SHP77 (cell line): ENCODE results near the gene EVPL.
"Not testable (repeated sequence)": the region's sequence is repeated elsewhere in the genome, so short reads cannot be mapped to it uniquely, and the experiment has no call there.

Experiments
- DNase-seq, 2 experiments: peaks; one replicate each; lab custom pipeline; 2025; lab: John Stamatoyannopoulos, UW

EVPL gene

DNA sequence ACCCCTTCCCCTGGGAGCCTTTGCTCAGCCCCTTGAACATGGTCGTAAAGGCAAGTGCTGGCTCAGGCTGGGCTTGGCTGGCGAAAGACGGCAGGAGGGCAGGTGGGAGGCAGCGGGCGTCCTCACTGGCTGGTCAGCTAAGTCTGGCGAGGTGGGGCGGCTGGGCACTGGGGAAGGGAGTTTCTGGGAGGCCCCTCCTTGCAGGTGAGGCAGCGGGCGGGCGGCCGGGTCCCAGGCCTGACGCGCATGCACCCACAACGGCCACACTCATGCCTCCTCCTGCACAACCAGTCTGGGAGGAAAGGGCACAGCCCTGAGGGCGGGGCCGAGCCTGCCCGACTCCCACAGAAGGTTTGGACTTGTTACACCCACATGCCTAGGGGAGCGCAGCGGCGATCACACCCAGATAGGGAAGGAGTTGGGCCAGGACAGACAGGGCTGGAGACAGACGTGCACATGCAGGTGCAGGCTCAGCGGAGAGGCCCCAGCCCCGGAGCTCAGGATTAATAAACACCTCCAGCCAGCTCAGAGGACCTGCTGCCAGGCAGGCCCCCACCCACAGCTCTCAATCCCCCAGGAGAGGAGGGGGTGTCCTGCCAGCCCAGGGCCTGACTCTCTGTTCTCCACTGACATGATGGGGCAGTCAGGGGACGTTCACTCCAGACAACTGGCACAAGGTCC lies at the start of gene EVPL:
Gene EVPL, minus strand, starts transcription at position 148 of the 681 bp plus-strand sequence. Its CDS starts 108 bp downstream, at position 40.
- DNase-seq = peak in 1 of 2 experiments; percentile 37

DNA sequence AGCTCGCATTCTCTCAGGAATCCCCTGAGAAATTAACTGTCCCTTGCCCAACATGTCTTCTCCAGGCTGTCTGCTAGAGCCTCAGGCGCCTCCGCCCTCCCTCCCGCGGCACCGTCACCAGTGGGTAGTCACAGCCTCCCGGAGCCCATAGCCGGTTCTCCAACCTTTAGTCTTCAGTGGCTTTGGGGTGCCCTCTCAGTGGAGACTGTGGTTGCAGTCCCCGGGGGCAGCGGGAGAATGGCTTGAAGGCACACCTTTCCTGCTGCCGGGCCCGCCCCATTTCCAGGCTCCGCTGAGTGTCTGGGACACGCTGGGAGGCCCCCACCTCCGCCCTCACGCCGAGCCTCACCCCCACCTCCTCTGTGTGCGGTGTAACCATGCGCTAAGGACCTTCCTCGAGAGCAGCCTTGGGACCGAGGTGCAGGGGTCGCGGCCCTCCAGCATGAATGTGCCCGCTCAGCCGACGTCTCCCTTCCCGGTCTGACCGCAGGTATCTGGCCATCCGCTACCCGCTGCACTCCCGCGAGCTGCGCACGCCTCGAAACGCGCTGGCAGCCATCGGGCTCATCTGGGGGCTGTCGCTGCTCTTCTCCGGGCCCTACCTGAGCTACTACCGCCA lies 49.1 kb upstream of the EVPL start:
- DNase-seq = no peak

DNA sequence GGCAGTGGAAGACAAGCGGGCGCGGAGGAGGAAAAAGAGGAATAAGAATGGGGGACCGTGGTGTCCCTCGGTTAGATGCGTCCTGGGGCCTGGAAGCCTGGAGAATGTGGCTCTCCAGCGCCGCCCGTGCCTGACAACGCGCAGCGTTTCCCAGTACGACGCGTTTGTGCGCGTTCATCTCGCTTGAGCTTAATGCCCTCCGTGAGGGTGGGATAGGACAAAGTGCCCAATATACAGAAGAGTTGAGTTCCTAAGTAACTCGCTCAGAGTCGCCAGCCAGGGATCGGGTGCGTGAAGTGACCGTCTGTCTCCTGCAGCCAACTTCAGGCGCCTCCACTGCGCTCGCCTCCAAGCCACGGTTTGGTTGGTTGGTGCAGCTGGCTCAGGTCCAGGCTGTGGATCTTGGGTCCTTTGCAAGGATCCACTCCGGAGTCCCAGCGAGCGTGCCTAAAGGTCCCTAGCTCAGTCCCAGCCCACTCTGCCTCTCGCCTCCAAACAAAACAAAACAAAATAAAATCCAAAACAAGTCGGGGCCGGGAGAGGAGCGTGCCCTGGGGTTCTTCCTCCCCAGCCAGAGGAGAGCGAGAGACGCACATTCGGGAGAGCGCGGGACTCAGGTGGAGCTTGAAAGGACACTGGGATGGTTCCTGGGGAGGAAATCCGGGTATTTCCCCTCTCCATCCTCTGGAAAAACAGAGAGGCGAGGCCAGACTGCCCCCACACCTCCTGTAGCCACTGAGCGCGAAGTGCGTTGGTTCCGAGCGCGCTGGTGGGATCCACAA lies 48.4 kb upstream of the EVPL start:
- DNase-seq = no peak

DNA sequence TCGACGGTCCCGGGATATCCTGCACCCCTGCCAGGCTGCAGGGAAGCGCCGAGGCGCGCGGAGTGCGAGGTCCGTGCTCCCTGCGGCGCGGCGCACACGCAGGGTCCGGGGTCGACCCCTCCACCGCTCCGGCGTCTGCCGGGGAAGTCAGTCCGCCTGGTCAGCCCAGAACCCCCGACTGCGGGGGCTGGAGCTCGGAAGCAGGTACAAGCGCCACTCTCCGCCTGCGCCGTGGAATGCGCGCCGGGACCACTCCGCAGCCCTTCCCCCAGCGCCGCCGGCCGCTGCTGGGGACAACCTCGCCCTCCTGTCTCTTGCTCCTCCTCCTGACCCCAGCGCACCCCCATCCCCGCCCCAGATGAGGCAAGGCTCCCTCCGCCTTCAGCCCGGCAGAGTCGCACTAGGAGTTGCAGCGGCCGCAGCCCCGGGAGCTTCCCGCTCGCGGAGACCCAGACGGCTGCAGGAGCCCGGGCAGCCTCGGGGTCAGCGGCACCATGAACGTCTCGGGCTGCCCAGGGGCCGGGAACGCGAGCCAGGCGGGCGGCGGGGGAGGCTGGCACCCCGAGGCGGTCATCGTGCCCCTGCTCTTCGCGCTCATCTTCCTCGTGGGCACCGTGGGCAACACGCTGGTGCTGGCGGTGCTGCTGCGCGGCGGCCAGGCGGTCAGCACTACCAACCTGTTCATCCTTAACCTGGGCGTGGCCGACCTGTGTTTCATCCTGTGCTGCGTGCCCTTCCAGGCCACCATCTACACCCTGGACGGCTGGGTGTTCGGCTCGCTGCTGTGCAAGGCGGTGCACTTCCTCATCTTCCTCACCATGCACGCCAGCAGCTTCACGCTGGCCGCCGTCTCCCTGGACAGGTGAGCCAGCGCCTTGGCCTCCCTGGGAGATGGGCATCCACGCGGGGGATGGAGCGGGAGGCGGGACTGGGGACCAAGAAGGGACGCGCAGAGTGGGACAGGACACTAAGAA lies 47.6 kb upstream of the EVPL start, which contains the start of gene GALR2:
Gene GALR2, plus strand, starts transcription at position 392 of the 974 bp plus-strand sequence. Its CDS starts 103 bp downstream, at position 495.
- no peak for DNase-seq

DNA sequence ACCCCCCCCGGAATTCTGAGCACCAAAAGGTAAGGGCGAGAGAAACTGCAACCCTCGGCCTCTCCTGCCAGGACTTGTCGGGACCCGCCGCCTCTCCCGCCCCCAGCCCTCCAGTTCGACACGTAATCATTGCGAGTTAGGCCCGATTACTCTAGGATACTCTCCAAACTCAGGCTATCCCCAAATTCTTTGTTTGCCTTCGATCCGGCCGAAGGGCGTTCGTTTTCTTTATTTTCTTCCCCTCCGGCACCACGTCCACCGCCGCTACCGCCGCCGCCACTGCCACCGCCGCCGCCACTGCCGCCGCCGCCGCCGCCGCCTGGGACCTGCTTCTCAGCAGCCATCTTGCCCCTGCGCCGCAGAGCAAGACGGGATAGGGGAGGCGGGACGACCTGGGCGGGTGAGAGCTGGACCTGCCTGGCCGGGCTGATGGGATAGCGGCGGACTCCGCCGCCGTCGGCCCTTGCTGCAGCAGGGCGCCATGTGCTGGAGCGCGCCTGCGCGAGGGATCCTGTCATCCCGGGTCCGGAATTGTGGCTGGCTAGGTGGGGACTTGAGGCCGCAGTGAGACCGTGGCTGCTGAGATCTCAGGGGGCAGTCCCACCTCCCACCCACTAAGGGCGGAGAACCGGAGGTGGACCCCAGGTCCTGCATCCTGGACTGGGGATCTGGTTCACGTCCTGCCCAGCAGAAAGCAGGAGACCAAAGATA lies 45.2 kb upstream of the EVPL start, which contains the start of gene SRP68:
Gene SRP68, minus strand, starts transcription at position 370 of the 711 bp plus-strand sequence. Its CDS starts 26 bp downstream, at position 344.
- DNase-seq = peak; percentile 85 to 96

DNA sequence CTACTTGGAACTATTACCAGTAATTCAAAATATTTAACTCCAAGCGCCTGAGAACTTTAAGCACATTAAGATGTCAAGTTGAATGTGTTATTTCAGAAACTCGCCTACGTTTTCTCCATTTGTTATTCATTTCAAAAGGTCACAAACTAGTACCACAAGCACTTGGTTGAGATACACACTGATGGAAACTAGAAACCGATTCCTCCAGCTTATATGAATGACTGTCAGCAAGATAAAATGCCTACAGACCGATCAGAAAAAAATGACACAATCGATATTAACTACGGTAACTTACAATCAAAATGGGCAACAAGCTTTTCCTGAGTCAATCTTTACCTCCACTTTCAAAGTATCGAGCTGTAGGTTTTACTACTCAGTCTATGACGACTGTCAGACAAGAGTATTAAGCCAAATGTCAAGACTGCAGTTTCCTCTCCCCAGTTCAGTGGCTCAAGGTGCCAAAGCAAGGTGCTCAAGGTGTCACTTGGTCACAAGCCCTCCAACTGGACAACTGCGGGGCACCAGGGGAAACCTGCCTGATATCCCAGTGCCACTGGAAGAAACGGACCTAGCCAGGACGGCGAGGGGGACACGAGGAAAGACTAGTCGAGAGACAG lies 44.5 kb upstream of the EVPL start:
- no peak for DNase-seq

DNA sequence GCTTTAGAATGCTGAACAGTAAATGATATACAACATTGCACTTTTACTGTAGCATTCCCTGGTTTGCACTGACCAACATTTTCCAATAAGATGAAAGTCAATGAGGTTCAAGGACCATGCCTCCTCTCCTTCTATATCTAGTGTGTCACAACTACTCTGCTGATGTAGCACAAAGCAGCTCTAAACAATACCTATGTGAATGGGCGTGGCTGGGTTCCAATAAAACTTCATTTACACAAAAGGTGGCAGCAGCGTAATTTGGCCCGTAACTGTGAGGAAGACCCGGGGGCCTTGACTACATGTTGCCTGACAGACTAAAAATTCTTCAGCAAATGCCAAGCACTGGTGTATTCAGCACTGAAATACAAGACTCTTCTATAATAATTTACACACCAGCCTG lies 38.7 kb upstream of the EVPL start:
- DNase-seq = no peak

DNA sequence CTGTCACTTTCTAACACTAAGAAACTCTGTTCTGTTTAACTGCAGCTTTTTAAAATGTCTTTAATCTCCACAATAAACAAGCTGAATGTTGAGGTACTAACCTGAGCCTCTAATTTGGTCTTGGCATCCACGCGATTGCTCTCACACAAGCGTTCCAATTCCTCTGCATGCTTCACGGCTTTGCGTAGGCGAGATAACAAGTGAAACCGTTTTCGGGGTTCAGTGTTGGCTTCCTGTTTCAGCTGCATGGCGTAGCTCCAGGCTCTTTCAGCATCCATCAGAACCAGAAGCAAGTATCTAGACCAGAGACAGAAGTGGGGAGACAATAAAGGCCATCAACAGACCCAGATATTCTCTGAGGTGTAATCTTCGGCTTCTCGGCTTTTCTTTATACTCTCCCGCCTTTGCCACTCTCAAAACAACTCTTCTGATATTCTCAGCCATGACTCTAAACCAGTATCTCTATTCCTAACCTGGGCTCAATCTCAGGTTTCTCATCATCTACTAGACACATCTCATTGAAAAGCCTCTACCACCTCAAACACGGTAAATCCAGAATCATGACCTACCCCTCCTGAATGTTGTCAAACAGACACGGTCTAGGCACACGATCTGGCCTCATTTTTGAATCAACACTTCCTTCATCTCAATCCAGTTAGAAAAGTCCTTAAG lies 36.9 kb upstream of the EVPL start:
- no peak for DNase-seq

DNA sequence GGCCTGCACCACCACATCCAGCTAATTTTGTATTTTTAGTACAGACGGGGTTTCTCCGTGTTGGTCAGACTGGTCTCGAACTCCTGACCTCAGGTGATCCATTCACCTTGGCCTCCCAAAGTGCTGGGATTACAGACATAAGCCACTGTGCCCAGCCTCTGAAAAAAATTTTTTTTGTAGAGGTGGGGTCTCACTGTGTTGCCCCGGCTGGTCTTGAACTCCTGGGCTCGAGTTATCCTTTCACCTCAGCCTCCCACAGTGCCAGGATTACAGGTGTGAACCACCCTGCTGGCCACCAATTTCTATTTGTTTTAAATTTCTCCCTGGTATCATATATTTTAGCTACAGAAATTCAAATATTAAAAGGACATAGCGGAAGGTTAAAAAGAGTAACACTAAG lies 31.2 kb upstream of the EVPL start:
- not testable (repeated sequence) for DNase-seq

DNA sequence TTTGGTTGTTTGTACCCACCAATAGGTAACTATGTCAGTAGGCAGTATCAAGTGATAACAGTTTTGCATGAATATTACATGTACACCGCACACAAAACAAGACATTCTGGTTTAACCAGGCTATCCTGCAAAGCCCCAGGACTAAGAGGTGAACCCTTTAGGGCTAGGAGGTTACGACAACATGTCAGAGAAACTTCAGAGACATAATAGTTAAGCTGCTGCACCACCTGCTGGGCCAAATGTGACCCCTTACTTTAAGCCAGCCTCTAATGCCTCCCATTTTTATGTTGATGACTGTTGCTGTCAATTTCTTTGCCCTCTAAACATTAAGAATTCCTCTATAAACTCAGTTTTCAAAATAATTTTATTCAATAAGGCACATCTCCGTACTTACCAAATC lies 29.8 kb upstream of the EVPL start:
- DNase-seq = no peak

DNA sequence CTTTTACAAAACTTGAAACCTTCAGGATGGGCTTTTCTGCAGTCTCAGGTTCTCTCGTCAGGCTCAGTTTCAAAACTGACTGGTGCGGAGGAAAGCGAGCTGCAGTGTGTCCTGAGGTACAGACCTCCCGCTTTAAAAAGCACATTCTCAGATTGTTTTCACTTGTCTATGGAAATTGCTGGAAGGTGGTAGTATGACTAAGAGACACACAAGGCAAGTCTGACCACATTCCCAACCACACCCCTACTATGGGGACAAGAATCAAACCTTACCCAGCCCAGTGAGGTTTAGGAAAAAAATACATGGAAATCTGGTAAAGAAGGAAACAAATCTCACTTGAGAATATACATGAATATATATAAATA lies 27.0 kb upstream of the EVPL start:
- no peak for DNase-seq

DNA sequence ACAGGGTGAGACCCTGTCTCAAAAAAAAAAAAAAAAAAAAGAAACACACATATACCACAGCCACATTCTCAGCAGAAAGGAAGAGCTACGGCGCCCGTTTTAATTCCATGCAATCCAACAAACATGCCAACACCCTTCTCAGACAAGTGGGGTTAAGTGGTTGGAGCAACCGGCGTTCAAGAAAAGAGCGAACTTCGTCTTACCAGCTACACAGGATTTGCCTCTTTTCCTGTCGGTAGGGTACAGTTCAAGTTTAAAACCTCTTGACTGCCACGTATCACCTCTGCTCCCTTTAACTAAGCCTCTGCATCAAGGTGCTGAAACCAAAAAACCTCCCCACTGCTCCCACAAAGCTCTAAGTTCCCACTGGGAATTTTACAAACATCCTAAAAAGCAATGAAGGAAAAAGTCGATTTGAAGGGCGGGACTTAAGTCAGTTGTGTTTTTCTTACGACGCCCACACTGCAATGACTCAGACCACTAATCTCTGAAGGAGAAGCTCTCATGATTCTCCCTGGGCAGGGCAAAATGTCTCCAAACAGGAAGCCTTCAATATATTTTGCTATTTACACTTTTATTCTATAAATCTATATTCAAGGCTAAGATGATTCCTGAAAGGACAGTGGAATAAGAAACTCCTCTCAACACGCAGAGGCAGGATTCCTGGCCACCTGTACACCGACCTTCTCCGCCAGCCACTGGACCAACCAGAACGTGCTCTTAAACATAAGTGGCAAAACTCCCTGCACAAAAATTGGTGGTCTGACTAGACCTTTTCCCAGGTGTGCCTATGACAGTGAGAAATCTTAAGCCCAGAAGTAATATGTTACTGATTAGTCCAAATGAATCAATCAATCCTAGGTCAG lies 26.4 kb upstream of the EVPL start:
- DNase-seq = no peak

DNA sequence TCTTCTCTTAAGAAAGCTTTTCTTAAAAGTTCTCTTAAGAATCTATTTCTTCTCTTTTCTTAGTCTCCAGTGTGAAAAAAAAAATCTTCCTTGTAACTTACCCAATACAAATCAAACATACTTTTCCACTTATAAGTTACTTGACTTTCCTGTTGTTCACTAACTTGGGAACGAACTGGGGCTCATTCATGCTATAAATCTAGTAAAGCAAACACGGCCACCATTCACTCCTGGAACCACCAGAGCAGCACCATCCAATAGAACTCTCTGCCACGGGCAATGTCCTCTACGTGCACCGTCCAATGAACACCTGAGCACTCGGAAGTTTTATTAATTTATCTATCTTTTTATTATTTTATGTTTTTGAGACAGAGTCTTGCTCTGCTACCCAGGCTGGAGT lies 24.5 kb upstream of the EVPL start:
- DNase-seq = no peak

DNA sequence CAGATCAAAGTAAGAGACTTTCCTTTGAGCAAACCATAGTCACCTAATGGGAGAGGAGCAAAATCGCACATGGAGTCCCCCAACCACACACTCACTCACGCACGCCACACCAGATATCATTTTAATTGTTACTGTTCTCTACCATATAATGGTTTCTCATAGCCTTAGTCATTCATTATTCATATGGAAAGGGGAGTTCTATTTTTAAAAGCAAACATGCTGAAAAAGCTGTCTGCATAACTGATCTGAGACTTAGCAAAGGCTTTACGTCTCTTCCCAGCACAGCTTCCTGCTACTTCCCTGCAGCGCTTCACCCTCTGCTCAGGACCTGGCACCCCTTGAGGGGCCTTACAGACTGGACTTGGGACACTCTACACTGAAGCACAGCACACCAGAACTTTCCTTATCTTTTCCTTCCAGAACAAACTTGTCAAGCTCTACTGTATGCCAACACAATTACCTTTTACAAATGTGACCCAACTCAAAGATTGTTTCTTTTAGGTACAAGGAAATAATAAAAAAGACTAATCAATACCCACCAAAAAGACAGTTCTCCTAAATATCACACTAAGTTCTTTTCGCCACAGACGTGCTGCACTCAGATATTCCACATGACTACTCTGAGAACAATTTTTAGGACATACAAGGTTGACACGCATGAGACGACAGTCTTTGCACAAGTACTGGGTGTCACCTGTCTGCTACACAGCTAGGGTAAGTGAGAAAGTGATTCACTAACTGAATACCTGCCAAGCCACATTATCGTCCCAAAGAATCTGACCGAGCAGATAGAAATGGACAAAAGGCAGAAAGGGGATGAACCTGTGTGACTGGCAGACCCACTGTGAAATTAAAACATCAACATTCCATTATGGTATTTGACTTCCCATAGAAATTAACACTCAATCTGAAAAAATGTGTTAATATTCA lies 23.7 kb upstream of the EVPL start:
- no peak for DNase-seq

DNA sequence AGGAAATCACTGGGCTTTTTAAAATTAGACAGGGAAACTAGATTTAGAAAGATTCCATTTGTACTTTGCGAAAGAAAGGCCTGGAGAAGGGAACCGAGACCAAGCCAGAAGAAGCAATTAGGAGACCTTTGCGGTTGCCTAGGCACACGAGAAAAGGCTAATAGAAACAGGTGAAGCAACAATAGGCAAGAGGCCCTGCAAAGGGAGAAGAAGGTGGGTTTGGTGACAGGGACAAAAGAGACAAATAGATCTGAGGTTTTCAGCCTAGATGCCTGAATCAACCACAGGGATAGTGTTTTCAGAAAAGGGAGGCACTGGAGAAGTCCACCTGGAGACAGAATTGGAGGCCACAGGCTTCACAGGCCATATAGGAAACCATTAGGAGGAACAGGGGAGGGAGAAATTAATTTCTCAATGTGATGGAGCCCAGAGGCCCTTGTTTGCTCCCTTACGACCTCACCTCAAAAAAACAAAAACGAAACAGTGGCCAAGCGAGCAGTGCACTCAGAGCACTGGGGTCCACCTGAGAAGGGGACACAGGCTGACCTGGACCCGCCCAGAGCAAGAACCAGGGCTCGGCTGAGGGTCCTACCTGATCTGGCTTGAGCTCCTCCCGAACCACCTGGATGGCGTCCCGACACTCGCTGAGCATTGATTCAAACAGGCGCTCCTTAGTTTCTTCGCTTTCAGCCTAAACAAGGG lies 22.9 kb upstream of the EVPL start:
- no peak for DNase-seq

DNA sequence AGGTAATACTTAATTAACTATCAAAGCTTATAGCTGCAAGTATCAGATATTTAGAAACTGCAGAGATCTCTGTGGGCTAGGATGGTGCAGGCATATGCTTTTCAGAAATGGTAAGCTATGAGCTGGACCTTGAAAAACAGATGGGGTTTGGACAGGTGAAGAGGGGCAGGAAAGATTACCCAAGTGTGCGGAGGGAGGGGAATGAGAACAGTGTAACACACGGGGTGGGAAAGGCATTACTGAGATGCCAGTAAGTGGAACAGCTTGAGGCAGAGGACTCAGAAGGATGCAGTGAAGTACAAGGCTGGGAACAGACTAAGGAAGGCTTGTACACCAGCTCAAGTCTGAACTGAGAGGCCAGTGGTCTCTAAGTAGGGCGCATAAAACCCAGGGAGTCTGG lies 22.1 kb upstream of the EVPL start:
- no peak for DNase-seq

DNA sequence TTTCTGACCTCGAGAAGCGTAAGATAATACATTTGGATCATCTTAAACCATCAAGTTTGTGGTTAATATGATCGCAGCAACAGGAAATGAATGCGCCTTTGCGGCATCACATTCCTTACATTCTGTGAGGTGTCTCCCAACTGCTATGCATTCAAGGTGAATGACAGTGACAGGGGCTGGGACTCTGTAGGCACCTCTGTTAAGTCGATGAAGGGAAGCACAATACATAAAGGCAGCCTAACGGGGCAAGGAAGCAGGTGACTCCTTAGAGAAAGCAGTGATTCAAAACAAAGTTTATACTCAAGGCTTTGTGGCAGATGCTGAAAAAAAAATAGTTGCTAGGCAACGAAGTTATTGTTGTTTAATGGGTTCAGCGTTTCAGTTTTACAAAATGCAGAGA lies 21.6 kb upstream of the EVPL start:
- no peak for DNase-seq
